Mucosa of rectum (tissue), 2 donors: ENCODE results near the gene PRR20B.
"Not testable (repeated sequence)": the region's sequence is repeated elsewhere in the genome, so short reads cannot be mapped to it uniquely, and the experiment has no call there.

ENCODE experiments used
- H3K27ac ChIP-seq, 2 donors: one replicate each; pipeline ENCODE4 v1.7.0; 2013; ENCODE audit warnings: inconsistent platforms in 2 of 2, low read depth in 2 of 2, low read length in 2 of 2
- H3K27me3 ChIP-seq, 2 donors: one replicate each; pipeline ENCODE4 v1.7.0; 2013; ENCODE audit warnings: low read length in 2 of 2; ENCODE audit not compliant: control insufficient read depth in 2 of 2, insufficient read depth in 2 of 2
- H3K36me3 ChIP-seq, 2 donors: one replicate each; pipeline ENCODE4 v1.7.0; 2013; ENCODE audit warnings: low read length in 2 of 2; ENCODE audit not compliant: control insufficient read depth in 2 of 2, insufficient read depth in 2 of 2
- H3K4me1 ChIP-seq, 2 donors: one replicate each; pipeline ENCODE4 v1.7.0; 2013; ENCODE audit warnings: low read length in 2 of 2, mild to moderate bottlenecking in 1 of 2; ENCODE audit not compliant: control insufficient read depth in 2 of 2, insufficient read depth in 2 of 2
- H3K4me3 ChIP-seq, 2 donors: one replicate each; pipeline ENCODE4 v1.7.0; 2013; ENCODE audit warnings: low read length in 2 of 2
- H3K9ac ChIP-seq, 2 donors: one replicate each; pipeline ENCODE4 v1.7.0; 2013; ENCODE audit warnings: low read length in 2 of 2, low read depth in 1 of 2, mild to moderate bottlenecking in 1 of 2
- H3K9me3 ChIP-seq, 2 donors: one replicate each; pipeline ENCODE4 v1.7.0; 2013; ENCODE audit warnings: low read length in 2 of 2; ENCODE audit not compliant: control insufficient read depth in 2 of 2
- donor health status: healthy.
- donor health status: Normal muscosa, but diverticular disease.

PRR20B gene

DNA sequence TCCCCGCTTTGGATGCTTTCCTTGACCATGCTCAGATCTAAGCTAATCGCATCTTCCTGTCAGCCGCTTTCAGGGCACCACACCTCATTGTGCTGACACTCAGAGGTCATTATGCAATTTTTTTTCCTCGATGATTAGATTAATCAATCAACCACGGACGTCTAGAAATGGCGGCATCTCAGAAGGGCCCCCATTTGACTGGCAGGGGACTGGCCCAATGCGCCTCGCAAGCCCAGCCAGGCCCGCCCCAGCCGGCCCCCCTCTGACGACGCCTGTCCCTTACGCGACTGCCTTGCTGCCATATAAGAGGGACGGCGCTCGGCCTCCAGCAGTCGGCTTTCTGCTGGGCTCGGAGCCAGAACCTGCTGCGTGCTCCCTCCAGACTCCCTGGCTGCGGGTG, at the start of gene PRR20B:
Gene PRR20B, plus strand, starts transcription at position 301 of the 400 bp plus-strand sequence. CDS start 387 bp downstream, outside the sequence.
- H3K9ac ChIP-seq, H3K9me3 ChIP-seq, H3K27me3 ChIP-seq, H3K36me3 ChIP-seq, H3K27ac ChIP-seq, H3K4me1 ChIP-seq, H3K4me3 ChIP-seq: not testable (repeated sequence)

DNA sequence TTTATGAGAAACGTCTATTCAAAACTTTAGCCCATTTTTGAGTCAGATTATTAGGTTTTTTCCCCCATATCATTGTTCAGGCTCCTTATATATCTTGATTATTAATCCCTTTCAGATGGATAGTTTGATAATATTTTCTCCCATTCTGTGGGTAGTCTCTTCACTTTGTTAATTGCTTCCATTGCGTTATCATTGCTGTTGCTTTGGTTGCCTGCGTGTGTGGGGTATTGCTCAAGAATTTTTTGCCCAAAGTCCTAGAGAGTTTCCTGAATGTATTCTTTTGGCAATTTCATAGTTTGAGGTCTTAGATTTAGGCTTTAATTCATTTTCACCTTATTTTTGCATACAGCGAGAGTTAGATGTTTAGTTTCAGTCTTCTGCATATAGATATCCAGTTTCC, 32.3 kb upstream of the PRR20B start:
- Histone ChIP-seq H3K4me1 (no peaks in the 10 kb centered on the region), H3K9me3 (peaks cover 0 to 2% of the 10 kb centered on the region in 2 donors), H3K9ac (no peak overlapping the region), H3K27ac (no peak overlapping the region), H3K4me3 (no peak overlapping the region), H3K36me3 (no peaks in the 10 kb centered on the region), H3K27me3 (no peaks in the 10 kb centered on the region)

DNA sequence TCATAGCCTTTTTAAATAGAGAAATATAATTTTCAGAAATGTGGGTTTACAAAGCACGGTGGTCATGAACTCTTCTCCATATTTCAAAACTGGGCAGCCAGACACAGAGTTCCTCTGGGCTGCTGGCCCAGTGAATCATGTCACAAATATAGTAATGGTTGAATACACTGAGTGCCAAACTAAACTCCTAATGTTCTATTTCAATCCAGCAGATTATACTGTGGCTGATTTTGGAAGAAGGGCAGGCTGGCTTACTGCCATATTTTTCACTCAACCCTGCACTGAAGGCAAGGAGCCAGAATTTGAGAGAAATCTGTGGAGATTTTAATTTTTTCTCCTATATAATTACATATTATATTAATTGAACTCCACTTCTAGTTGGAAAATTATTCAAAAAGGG, 23.6 kb upstream of the PRR20B start:
- Histone ChIP-seq H3K9me3 (no peaks in the 10 kb centered on the region), H3K9ac (no peak overlapping the region), H3K27ac (no peak overlapping the region)

DNA sequence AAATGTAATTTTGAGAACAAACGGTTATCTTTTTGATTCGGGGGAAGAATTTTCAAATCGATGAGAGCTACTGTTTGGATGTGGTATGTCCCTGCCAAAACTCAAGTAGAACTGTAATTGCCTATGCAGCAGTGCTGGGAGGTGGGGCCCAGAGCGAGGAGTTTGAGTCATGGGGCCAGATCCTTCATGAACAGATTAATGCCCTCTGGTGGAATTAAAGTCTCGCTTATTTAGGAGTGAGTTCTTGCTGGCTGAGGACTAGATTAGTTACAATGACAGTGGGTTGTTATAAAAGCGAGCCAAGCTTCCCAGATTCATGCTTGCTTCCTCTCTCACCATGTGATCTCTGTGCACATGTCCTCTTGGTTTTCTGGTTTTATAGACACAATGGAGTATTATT, 18.4 kb upstream of the PRR20B start:
- Histone ChIP-seq H3K4me3 (no peak overlapping the region), H3K27me3 (no peaks in the 10 kb centered on the region), H3K9ac (no peak overlapping the region), H3K4me1 (no peaks in the 10 kb centered on the region), H3K9me3 (no peaks in the 10 kb centered on the region), H3K27ac (no peak overlapping the region), H3K36me3 (no peaks in the 10 kb centered on the region)

More for the DNA sequence above, 23.6 kb upstream of the PRR20B start:
- H3K4me1 ChIP-seq = no peaks in the 10 kb centered on the region
- no peaks in the 10 kb centered on the region for H3K27me3 ChIP-seq
- no peak overlapping the region for H3K4me3 ChIP-seq
- H3K36me3 ChIP-seq = no peaks in the 10 kb centered on the region

DNA sequence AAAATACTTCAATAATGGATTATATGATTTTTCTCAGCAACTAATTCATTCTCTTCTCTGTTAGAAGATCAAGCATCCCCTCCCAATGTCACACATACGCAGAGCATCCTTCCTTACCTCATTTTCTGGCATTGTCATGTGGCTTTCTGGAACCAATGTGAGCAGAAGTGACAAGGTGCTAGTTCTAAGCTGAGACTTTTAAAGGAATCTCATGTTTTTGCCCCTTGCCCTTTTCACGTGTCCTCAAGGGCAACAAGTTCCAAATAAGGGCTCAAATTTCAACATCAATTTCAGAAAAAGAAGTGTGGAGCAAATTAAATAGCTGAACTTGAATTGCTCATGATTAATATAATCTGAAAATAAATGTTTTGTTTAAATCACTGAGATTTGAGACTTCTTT, 11.2 kb upstream of the PRR20B start:
- Histone ChIP-seq H3K4me3 (no peak overlapping the region), H3K9me3 (no peaks in the 10 kb centered on the region), H3K4me1 (no peaks in the 10 kb centered on the region), H3K9ac (no peak overlapping the region), H3K27me3 (no peaks in the 10 kb centered on the region), H3K36me3 (no peaks in the 10 kb centered on the region), H3K27ac (no peak overlapping the region)

DNA sequence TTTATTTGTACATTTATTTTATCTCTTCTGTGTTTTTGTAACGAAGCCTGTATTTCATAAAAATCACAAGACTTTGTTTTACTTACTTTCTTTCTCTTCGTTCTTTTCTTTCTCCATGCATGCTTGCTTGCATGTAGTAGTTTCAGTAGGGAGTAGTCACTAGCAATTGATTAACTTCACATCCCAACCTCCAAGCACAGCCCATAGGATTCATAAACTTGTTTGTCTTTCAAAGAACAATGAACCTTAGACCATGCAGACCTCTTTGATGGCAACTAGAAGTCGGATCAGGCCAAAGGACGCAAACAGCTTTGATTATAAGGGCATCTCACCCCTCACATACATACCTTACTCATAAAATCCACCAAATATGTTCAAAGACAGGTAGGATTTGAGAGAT, 9.7 kb upstream of the PRR20B start:
- H3K36me3 ChIP-seq = no peaks in the 10 kb centered on the region
- no peaks in the 10 kb centered on the region for H3K4me1 ChIP-seq
- no peaks in the 10 kb centered on the region for H3K9me3 ChIP-seq
- no peaks in the 10 kb centered on the region for H3K27me3 ChIP-seq
- no peak overlapping the region for H3K27ac ChIP-seq
- H3K4me3 ChIP-seq = peak overlapping the region in 1 of 2 donors; percentile 39
- no peak overlapping the region for H3K9ac ChIP-seq

DNA sequence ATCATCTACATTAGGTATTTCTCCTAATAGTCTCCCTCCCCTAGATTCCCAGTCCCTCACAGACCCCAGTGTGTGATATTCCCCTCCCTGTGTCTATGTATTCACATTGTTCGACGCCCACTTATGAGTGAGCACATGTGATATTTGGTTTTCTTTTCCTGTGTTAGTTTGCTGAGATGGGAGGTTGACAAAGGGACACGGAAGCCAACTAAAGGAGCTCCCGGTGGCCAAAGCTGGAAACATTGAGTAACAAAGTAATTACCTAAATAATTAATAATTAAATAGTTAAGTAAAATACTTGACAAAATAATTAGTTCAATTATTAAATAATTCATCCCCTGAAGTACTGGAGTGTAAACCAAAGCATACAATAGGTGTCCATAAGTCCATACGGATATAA, 8.3 kb upstream of the PRR20B start:
- H3K4me3 ChIP-seq = no peak overlapping the region
- no peaks in the 10 kb centered on the region for H3K4me1 ChIP-seq
- no peak overlapping the region for H3K9ac ChIP-seq
- no peaks in the 10 kb centered on the region for H3K36me3 ChIP-seq
- H3K9me3 ChIP-seq = no peaks in the 10 kb centered on the region
- no peak overlapping the region for H3K27ac ChIP-seq
- no peaks in the 10 kb centered on the region for H3K27me3 ChIP-seq

DNA sequence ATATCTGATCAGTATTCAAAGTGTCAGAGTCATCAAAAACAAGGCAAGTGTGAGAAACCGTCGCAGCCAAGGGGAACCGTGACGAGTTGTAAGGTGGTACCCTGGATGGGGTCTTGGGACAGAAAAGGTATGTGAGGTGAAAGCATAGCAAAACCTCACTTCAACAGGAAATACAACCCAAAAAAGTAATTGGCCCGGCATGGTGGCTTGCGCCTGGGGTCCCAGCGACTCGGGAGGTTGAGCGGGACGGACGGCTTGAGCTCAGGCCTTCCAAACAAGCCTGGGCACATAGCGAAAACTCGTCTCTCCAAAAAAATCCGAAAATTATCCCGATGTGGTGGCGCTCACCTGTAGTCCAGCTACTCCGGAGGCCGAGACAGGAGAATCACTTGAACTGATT, 7.5 kb upstream of the PRR20B start:
- H3K4me1 ChIP-seq, H3K27ac ChIP-seq, H3K36me3 ChIP-seq, H3K9me3 ChIP-seq, H3K27me3 ChIP-seq, H3K4me3 ChIP-seq, H3K9ac ChIP-seq: not testable (repeated sequence)

DNA sequence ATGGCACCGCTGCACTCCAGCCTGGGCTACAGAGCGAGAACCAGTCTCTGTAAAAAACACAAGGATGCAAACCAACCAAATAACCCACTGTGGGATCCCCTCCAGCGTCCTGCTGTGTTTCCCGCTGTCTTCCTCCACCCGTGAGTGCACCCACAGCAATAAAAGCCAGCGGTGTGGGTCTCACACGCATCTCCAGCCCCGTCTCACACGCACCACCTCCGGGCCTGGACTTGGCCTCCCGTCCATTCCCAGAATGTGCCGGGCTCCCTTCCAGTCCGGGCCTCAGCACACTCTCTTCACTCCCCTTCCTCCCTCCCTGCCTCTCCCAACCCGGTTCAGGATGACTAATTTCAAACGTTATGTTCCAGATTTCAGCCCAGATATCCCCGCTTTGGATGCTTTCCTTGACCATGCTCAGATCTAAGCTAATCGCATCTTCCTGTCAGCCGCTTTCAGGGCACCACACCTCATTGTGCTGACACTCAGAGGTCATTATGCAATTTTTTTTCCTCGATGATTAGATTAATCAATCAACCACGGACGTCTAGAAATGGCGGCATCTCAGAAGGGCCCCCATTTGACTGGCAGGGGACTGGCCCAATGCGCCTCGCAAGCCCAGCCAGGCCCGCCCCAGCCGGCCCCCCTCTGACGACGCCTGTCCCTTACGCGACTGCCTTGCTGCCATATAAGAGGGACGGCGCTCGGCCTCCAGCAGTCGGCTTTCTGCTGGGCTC, 6.9 kb upstream of the PRR20B start, which contains the start of gene PRR20A:
Gene PRR20A, plus strand, starts transcription at position 684 of the 734 bp plus-strand sequence. CDS start 387 bp downstream, outside the sequence.
- not testable (repeated sequence) for H3K27me3 ChIP-seq, H3K27ac ChIP-seq, H3K4me3 ChIP-seq, H3K9me3 ChIP-seq, H3K9ac ChIP-seq, H3K4me1 ChIP-seq, H3K36me3 ChIP-seq

DNA sequence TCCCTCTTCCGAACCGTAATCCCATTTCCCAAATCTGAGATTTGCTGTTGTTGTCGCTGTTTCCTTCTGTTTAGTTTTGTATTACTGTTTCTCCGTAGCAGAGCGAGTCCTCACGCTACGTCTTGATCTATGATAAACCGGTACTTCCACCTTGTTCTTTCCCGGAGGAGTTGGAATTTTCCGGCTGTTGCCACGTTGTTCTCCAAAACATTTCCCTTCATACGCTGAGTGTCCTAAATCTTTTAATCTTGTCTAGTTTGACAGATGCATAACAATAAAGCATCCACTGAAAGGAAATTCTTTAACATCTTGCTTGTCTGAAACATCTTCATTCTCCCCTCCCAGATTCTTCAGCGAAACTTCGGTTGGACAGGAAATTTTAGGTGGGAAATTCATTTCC, 818 bp downstream of the PRR20B start:
- not testable (repeated sequence) for H3K27ac ChIP-seq, H3K9me3 ChIP-seq, H3K4me1 ChIP-seq, H3K36me3 ChIP-seq, H3K27me3 ChIP-seq, H3K9ac ChIP-seq, H3K4me3 ChIP-seq
